ENCODE results near the gene ZFYVE28.

DNA sequence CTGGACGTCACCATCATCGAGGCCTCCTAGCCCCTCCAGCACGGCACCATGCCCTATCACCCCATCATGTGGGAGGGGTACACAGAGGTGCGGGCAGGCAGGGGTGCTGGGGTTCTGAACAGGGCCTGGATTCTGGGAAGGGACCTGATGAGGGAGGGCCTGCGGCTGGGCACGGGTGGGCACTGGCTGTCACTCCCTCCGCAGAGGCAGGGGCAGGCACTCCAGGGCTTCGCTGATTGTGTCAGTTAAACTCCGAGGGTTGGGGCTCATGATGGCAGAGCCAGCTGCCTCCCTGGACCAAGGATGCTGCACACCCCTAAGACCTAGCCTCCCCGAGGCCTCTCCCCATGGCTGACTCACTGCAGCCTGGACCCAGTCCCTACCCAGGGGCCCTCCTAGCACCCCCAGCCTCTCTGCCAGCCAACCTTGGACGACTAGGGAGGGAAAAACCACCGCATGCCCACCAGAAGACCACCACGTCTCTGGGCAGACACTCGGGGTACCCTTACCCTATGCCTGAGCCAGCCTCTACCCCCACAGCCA, 45.9 kb downstream of the ZFYVE28 start:
- TF ChIP-seq, protein P1, sequence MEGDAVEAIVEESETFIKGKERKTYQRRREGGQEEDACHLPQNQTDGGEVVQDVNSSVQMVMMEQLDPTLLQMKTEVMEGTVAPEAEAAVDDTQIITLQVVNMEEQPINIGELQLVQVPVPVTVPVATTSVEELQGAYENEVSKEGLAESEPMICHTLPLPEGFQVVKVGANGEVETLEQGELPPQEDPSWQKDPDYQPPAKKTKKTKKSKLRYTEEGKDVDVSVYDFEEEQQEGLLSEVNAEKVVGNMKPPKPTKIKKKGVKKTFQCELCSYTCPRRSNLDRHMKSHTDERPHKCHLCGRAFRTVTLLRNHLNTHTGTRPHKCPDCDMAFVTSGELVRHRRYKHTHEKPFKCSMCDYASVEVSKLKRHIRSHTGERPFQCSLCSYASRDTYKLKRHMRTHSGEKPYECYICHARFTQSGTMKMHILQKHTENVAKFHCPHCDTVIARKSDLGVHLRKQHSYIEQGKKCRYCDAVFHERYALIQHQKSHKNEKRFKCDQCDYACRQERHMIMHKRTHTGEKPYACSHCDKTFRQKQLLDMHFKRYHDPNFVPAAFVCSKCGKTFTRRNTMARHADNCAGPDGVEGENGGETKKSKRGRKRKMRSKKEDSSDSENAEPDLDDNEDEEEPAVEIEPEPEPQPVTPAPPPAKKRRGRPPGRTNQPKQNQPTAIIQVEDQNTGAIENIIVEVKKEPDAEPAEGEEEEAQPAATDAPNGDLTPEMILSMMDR (IDR thresholded peaks at IDR 0.05) = no peak
- TF ChIP-seq POLR2A (IDR thresholded peaks at IDR 0.05) (no peak), EP300 (IDR thresholded peaks at IDR 0.05) (no peak), POLR2AphosphoS5 (IDR thresholded peaks at IDR 0.05) (no peak)

Measured in stomach (tissue), 4 donors.